Endothelial cell of umbilical vein (primary cell): Measurements from ENCODE around the gene CNTNAP2. TPM values are rescaled to one million over a fixed set of nuclear protein-coding genes. Genes with fewer than 3 reads are reported as not detected.

Source experiments
- BruUV-seq: library from RNA; stranded (reverse); fragments of 400-500 nt; replicated peaks from 2 replicates; lab custom pipeline; 2021; lab: Mats Ljungman, UMichigan
- CTCF ChIA-PET: fragments of 300-600, 350-600 bp; sonication (Branson Sonifier 250); formaldehyde crosslinking; loops from one replicate; lab custom pipeline; 2021; ENCODE audit warnings: antibody characterized with exemption, inconsistent platforms; lab: Charles Lee
- POLR2A ChIA-PET: fragments of 300-600, 350-600 bp; sonication (Branson Sonifier 250); formaldehyde crosslinking; loops from one replicate; lab custom pipeline; 2021; ENCODE audit warnings: antibody characterized with exemption, inconsistent platforms; lab: Charles Lee
- DNase-seq: peaks from one replicate; pipeline ENCODE4 v3.0.0-alpha.2; 2011; ENCODE audit warnings: low read depth, low spot score
- FAIRE-seq: peaks from 2 replicates; lab custom pipeline; 2011; peaks lifted over from hg19 to GRCh38; lab: Jason Lieb, UNC
- H2AFZ ChIP-seq: 2 replicates; pipeline ENCODE4 v1.6.0; 2012; ENCODE audit warnings: low read depth, low read length, control low read depth, inconsistent platforms
- H3K27ac ChIP-seq: 2 replicates; pipeline ENCODE4 v1.5.1; 2011; ENCODE audit warnings: low read depth, mild to moderate bottlenecking, control low read depth, low read length, moderate library complexity; ENCODE audit not compliant: insufficient read depth
- H3K27me3 ChIP-seq, 2 experiments: 2 replicates each; pipeline versions ENCODE4 v1.6.0 to v1.6.1; 2011; ENCODE audit warnings: low read length in 2 of 2, mixed read lengths in 1 of 2; ENCODE audit not compliant: control insufficient read depth in 2 of 2, insufficient read depth in 2 of 2
- H3K36me3 ChIP-seq, 2 experiments: 2 replicates in 1 of 2; 3 replicates in 1 of 2; pipeline ENCODE4 v1.5.1; 2011; ENCODE audit warnings: low read length in 2 of 2, mild to moderate bottlenecking in 1 of 2, moderate library complexity in 1 of 2; ENCODE audit not compliant: control insufficient read depth in 2 of 2, insufficient read depth in 2 of 2; ENCODE audit errors: extremely low read depth in 1 of 2
- H3K4me1 ChIP-seq: 3 replicates; pipeline ENCODE4 v1.5.1; 2011; ENCODE audit warnings: mild to moderate bottlenecking, low read length; ENCODE audit not compliant: control insufficient read depth, insufficient read depth; ENCODE audit errors: extremely low read depth
- H3K4me2 ChIP-seq: 2 replicates; pipeline ENCODE4 v1.6.1; 2011; ENCODE audit warnings: low read length, control low read depth, mixed read lengths; ENCODE audit not compliant: insufficient read depth
- H3K4me3 ChIP-seq, 3 experiments: fragments of 200-600 bp in 1 of 3; sonication (generic), shearing (Covaris generic) in 1 of 3; replicated peaks in 1 of 3; 2 replicates each; pipeline ENCODE4 v1.5.1; 2011 to 2016; ENCODE audit warnings: control low read depth in 3 of 3, low read length in 3 of 3, mild to moderate bottlenecking in 2 of 3, inconsistent platforms in 1 of 3, low read depth in 1 of 3, moderate library complexity in 1 of 3; ENCODE audit not compliant: insufficient read depth in 1 of 3
- H3K79me2 ChIP-seq: 2 replicates; pipeline ENCODE4 v1.6.0; 2012; ENCODE audit warnings: low read length, inconsistent platforms; ENCODE audit not compliant: control insufficient read depth, insufficient read depth
- H3K9ac ChIP-seq: replicated peaks from 2 replicates; pipeline ENCODE3; 2011; ENCODE audit warnings: low read length, control low read depth; ENCODE audit not compliant: insufficient read depth; ENCODE audit errors: extremely low read depth
- H3K9me1 ChIP-seq: replicated peaks from 3 replicates; pipeline ENCODE4 v1.6.0; 2011; ENCODE audit warnings: mild to moderate bottlenecking, low read length; ENCODE audit not compliant: control insufficient read depth, insufficient read depth; ENCODE audit errors: extremely low read depth
- H3K9me3 ChIP-seq: replicated peaks from 2 replicates; pipeline ENCODE4 v1.5.1; 2012; ENCODE audit warnings: low read length, inconsistent platforms; ENCODE audit not compliant: control insufficient read depth, insufficient read depth
- H4K20me1 ChIP-seq: replicated peaks from 2 replicates; pipeline ENCODE3; 2011; ENCODE audit warnings: mild to moderate bottlenecking, low read length; ENCODE audit not compliant: control insufficient read depth, insufficient read depth; ENCODE audit errors: extremely low read depth
- CTCF ChIP-seq, 2 donors: IDR thresholded peaks; 1 replicate in 1 of 2; 2 replicates in 1 of 2; pipeline ENCODE4 v1.5.1; 2011; ENCODE audit warnings: low read length in 2 of 2, mild to moderate bottlenecking in 2 of 2, moderate library complexity in 2 of 2, control low read depth in 1 of 2, inconsistent platforms in 1 of 2, low read depth in 1 of 2; ENCODE audit not compliant: insufficient read depth in 1 of 2; ENCODE audit errors: extremely low read depth in 1 of 2
- EZH2 ChIP-seq: IDR thresholded peaks from 2 replicates; pipeline ENCODE4 v1.6.1; 2012; ENCODE audit warnings: borderline replicate concordance, low read depth, mild to moderate bottlenecking, moderate library complexity, low read length, inconsistent platforms; ENCODE audit not compliant: severe bottlenecking
- FOS ChIP-seq: IDR thresholded peaks from 2 replicates; pipeline ENCODE4 v1.6.1; 2011; ENCODE audit warnings: mild to moderate bottlenecking, low read length, moderate library complexity, borderline replicate concordance; ENCODE audit not compliant: insufficient read depth
- GATA2 ChIP-seq: IDR thresholded peaks from 2 replicates; pipeline ENCODE4 v1.7.0; 2011; ENCODE audit warnings: low read depth, mild to moderate bottlenecking, moderate library complexity, mixed read lengths, low read length; ENCODE audit not compliant: insufficient read length, insufficient read depth
- JUN ChIP-seq: IDR thresholded peaks from 2 replicates; pipeline ENCODE4 v1.6.1; 2011; ENCODE audit warnings: borderline replicate concordance, low read depth; ENCODE audit not compliant: insufficient read length, insufficient read depth
- MAX ChIP-seq: IDR thresholded peaks from 2 replicates; pipeline ENCODE4 v1.6.1; 2011; ENCODE audit not compliant: insufficient read depth, insufficient read length
- MYC ChIP-seq: IDR thresholded peaks from one replicate; pipeline ENCODE4 v1.6.1; 2011; ENCODE audit warnings: mild to moderate bottlenecking, low read depth, low read length
- POLR2A ChIP-seq: IDR thresholded peaks from 2 replicates; pipeline ENCODE4 v1.6.1; 2012; ENCODE audit warnings: low read depth, mild to moderate bottlenecking, control low read depth, low read length
- POLR2AphosphoS5 ChIP-seq: IDR thresholded peaks from 2 replicates; pipeline ENCODE4 v1.6.1; 2012; ENCODE audit warnings: low read depth, mild to moderate bottlenecking, control low read depth, low read length, moderate library complexity; ENCODE audit not compliant: insufficient read depth
- dilution Hi-C: fragments of 300-500 bp; cut with MboI; formaldehyde crosslinking; loops from one replicate; pipeline ENCODE4 v1.15.0; 2019; ENCODE audit warnings: low sequenced_read_pairs; ENCODE audit not compliant: extremely low pct_ligation_motif_present
- intact Hi-C: fragments of 100-400 bp; cut with micrococcal nuclease; formaldehyde crosslinking; loops from one replicate; pipeline ENCODE4 v1.10.0; 2022
- polyA plus RNA-seq, 4 experiments: library from polyadenylated mRNA; depleted of rRNA in 3 of 4; stranded (reverse) in 3 of 4; unstranded in 1 of 4; fragments of >200 nt; gene quantifications; 2 replicates each; pipeline versions ENCODE4 v1.2.1 to v1.2.3, GENCODE V29; 2011 to 2012; ENCODE audit warnings: missing spikeins in 1 of 4
- total RNA-seq: library from RNA; stranded (reverse); gene quantifications from 2 replicates; pipeline ENCODE4 v1.2.3, GENCODE V29; 2021

Gene CNTNAP2
- total and polyA plus RNA-seq, 2 donors (not counting 3 experiments of a cell fraction or from before 2014, with no cell fraction given), result not detected

GRCh38 chr7:148121401-148121800 lies 2004.8 kb downstream of the CNTNAP2 start:
- no peaks in the 10 kb centered on the region for H3K27me3 ChIP-seq
- peaks cover 5% of the 10 kb centered on the region for H3K9me3 ChIP-seq
- no peak overlapping the region for H3K9ac ChIP-seq
- no peaks in the 10 kb centered on the region for H4K20me1 ChIP-seq
- no peak overlapping the region for H3K27ac ChIP-seq
- ChIA-PET POLR2A (no interaction called here), CTCF (no interaction called here)
- H3K9me1 ChIP-seq, result no peaks in the 10 kb centered on the region
- FAIRE-seq (no peak), DNase-seq (no peak)
- TF ChIP-seq GATA2 (no peak), JUN (no peak), FOS (no peak), MYC (no peak), MAX (no peak), POLR2A (no peak), CTCF (IDR thresholded peaks at IDR 0.05; ENCODE audit: extremely low read depth in 1 of 2, insufficient read depth in 1 of 2, low read depth in 1 of 2, low read length in 2 of 2) (no peak), POLR2AphosphoS5 (no peak), EZH2 (no peak)
- H3K4me2 ChIP-seq, result no peak overlapping the region
- H3K4me1 ChIP-seq, result no peaks in the 10 kb centered on the region
- intact Hi-C loops (no loop called here), dilution Hi-C loops (no loop called here)
- no peaks in the 10 kb centered on the region for H3K79me2 ChIP-seq
- H3K36me3 ChIP-seq, result no peaks in the 10 kb centered on the region
- no peak overlapping the region for H2AFZ ChIP-seq
- no TSS peak for BruUV-seq
- no peak overlapping the region for H3K4me3 ChIP-seq
